ENCODE results near the gene GPRC5D. TPM values are rescaled to one million over a fixed set of nuclear protein-coding genes. Genes with fewer than 3 reads are reported as not detected.
A peak's percentile ranks its signal among the peaks of the same experiment; 100 is the strongest.

The GPRC5D gene
- total and polyA plus RNA-seq, 9 of the 15 experiments (the other 6 are each of a cell fraction or from before 2014, with no cell fraction given): 1.0 to 1.1 TPM; not detected in 7

- DNase-seq (ENCODE audit: extremely low read depth in 1 of 4, low spot score in 3 of 4) (no peak), FAIRE-seq (no peak), ATAC-seq (no peak)
- intact Hi-C loops (cut with micrococcal nuclease): no loop called here
- Histone ChIP-seq H3K4me2 (ENCODE audit: insufficient read depth, low read length) (no peak overlapping the region), H3K4me1 (replicated peaks in 1 of 2; ENCODE audit: control insufficient read depth in 2 of 2, insufficient read depth in 2 of 2, low read length in 2 of 2) (peaks cover 6 to 22% of the 10 kb centered on the region in 2 experiments; a peak in 4 of 5 replicates), H3K27ac (ENCODE audit: extremely low read depth, low read depth, low read length) (no peak overlapping the region), H2AFZ (ENCODE audit: low read depth, low read length) (no peak overlapping the region), H3K9ac (ENCODE audit: insufficient read depth in 1 of 2, low read depth in 2 of 2, low read length in 2 of 2) (no peak overlapping the region), H3K9me3 (replicated peaks; ENCODE audit: control insufficient read depth, insufficient read depth, low read depth, low read length) (no peaks in the 10 kb centered on the region), H3K79me2 (ENCODE audit: control insufficient read depth, insufficient read depth, low read length) (no peaks in the 10 kb centered on the region), H3K36me3 (ENCODE audit: control insufficient read depth, insufficient read depth, low read length) (no peaks in the 10 kb centered on the region), H4K20me1 (replicated peaks; ENCODE audit: control insufficient read depth, insufficient read depth, low read length) (0 out of 2 replicates have a peak, but pooled peaks cover 5% of the 10 kb centered on the region), H3K9me1 (ENCODE audit: control insufficient read depth, insufficient read depth, low read length) (no peaks in the 10 kb centered on the region), H3K4me3 (no peak overlapping the region), H3K27me3 (ENCODE audit: control insufficient read depth in 2 of 2, insufficient read depth in 2 of 2, low read length in 2 of 2) (no peaks in the 10 kb centered on the region)
- ChIA-PET POLR2A (no interaction called here), CTCF (ENCODE audit: low intra/inter-chr PET ratio) (no interaction called here)
- 90% methylated on average over 2 of the region's 2 CpGs for WGBS (ENCODE audit: insufficient coverage, low coverage, missing lambda C conversion rate)
- TF ChIP-seq ZNF239 (CRISPR knock-in tag; IDR thresholded peaks at IDR 0.05) (peak; percentile 92), RBM25 (IDR thresholded peaks at IDR 0.05; ENCODE audit: low read depth, low read length, severe bottlenecking) (peak; percentile 34), ATF2 (CRISPR knock-in tag; IDR thresholded peaks at IDR 0.05) (no peak), NFRKB (IDR thresholded peaks at IDR 0.05; ENCODE audit: low read depth) (no peak)
- in situ Hi-C loops (cut with MboI): no loop called here
- no TSS peak for BruUV-seq (replicated peaks)
These were observed 45.8 kb upstream of the GPRC5D start for GRCh38 chr12:12997734-12998133.

GRCh38 chr12:12997156-12997555 lies 45.2 kb upstream of the GPRC5D start:
- intact Hi-C loops (cut with micrococcal nuclease): no loop called here
- Histone ChIP-seq H3K79me2 (ENCODE audit: control insufficient read depth, insufficient read depth, low read length) (no peaks in the 10 kb centered on the region), H3K9ac (ENCODE audit: insufficient read depth in 1 of 2, low read depth in 2 of 2, low read length in 2 of 2) (no peak overlapping the region), H2AFZ (ENCODE audit: low read depth, low read length) (no peak overlapping the region), H3K4me3 (no peak overlapping the region), H3K27me3 (ENCODE audit: control insufficient read depth in 2 of 2, insufficient read depth in 2 of 2, low read length in 2 of 2) (no peaks in the 10 kb centered on the region), H3K9me1 (ENCODE audit: control insufficient read depth, insufficient read depth, low read length) (no peaks in the 10 kb centered on the region), H4K20me1 (replicated peaks; ENCODE audit: control insufficient read depth, insufficient read depth, low read length) (0 out of 2 replicates have a peak, but pooled peaks cover 5% of the 10 kb centered on the region), H3K27ac (ENCODE audit: extremely low read depth, low read depth, low read length) (no peak overlapping the region), H3K4me1 (replicated peaks in 1 of 2; ENCODE audit: control insufficient read depth in 2 of 2, insufficient read depth in 2 of 2, low read length in 2 of 2) (peaks cover 6 to 22% of the 10 kb centered on the region in 2 experiments; a peak in 4 of 5 replicates), H3K36me3 (ENCODE audit: control insufficient read depth, insufficient read depth, low read length) (no peaks in the 10 kb centered on the region), H3K4me2 (ENCODE audit: insufficient read depth, low read length) (no peak overlapping the region), H3K9me3 (replicated peaks; ENCODE audit: control insufficient read depth, insufficient read depth, low read depth, low read length) (no peaks in the 10 kb centered on the region)
- DNase-seq (ENCODE audit: extremely low read depth in 1 of 4, low spot score in 3 of 4) (no peak), FAIRE-seq (no peak), ATAC-seq (no peak)
- POLR2A ChIA-PET: interaction anchor here (1.1 kb wide), 1 partner anchor 105 kb away, joined by 3 read pairs; no protein-coding TSS in a partner anchor
- CTCF ChIA-PET (ENCODE audit: low intra/inter-chr PET ratio): no interaction called here
- WGBS (ENCODE audit: insufficient coverage, low coverage, missing lambda C conversion rate): 67% methylated on average over 3 of the region's 3 CpGs
- no TSS peak for BruUV-seq (replicated peaks)
- in situ Hi-C loops (cut with MboI): no loop called here
- TF ChIP-seq BMI1 (IDR thresholded peaks at IDR 0.05; ENCODE audit: low read length) (no peak), ZZZ3 (IDR thresholded peaks at IDR 0.05) (no peak), PPARD (CRISPR knock-in tag; IDR thresholded peaks at IDR 0.05) (no peak), ZNF175 (CRISPR knock-in tag; IDR thresholded peaks at IDR 0.05; ENCODE audit: low read depth) (no peak), TCF15 (CRISPR knock-in tag; IDR thresholded peaks at IDR 0.05) (no peak), SMARCB1 (IDR thresholded peaks at IDR 0.05; ENCODE audit: insufficient read length, low read depth) (no peak), HNRNPUL1 (IDR thresholded peaks at IDR 0.05; ENCODE audit: low read length) (no peak), NCOA4 (IDR thresholded peaks at IDR 0.05; ENCODE audit: partially characterized antibody) (no peak), JUND (IDR thresholded peaks at IDR 0.05; ENCODE audit: borderline replicate concordance, low read depth, low read length) (no peak), JUND (tag; IDR thresholded peaks at IDR 0.05; ENCODE audit: borderline replicate concordance, low read depth, low read length) (no peak), ELK1 (CRISPR knock-in tag; IDR thresholded peaks at IDR 0.05) (no peak)
